Ectodermal cell (in vitro differentiated cells): Measurements from ENCODE around the gene PIEZO1.

Experiments
- H3K27ac ChIP-seq: 2 replicates; pipeline ENCODE4 v1.7.0; 2013; ENCODE audit warnings: mild to moderate bottlenecking, low read depth, low read length; ENCODE audit not compliant: insufficient read depth, poor library complexity, severe bottlenecking
- H3K27me3 ChIP-seq: 2 replicates; pipeline ENCODE4 v1.7.0; 2013; ENCODE audit warnings: mild to moderate bottlenecking, low read length; ENCODE audit not compliant: insufficient read depth, control insufficient read depth, poor library complexity, severe bottlenecking
- H3K36me3 ChIP-seq: one replicate; pipeline ENCODE4 v1.7.0; 2013; ENCODE audit warnings: low read length; ENCODE audit not compliant: control insufficient read depth, insufficient read depth
- H3K4me1 ChIP-seq: one replicate; pipeline ENCODE4 v1.7.0; 2013; ENCODE audit warnings: low read length; ENCODE audit not compliant: control insufficient read depth, insufficient read depth
- H3K4me3 ChIP-seq: 2 replicates; pipeline ENCODE4 v1.7.0; 2013; ENCODE audit warnings: low read depth, low read length, control low read depth; ENCODE audit not compliant: insufficient read depth
- H3K9me3 ChIP-seq: 2 replicates; pipeline ENCODE4 v1.7.0; 2013; ENCODE audit warnings: mild to moderate bottlenecking, low read length, moderate library complexity; ENCODE audit not compliant: control insufficient read depth
- WGBS, 2 experiments: methylation state at CpG; one replicate each; pipeline ENCODE4 v1.1.7; 2013; ENCODE audit warnings: missing lambda C conversion rate in 2 of 2; 5-methylcytosine and 5-hydroxymethylcytosine counted together

Gene PIEZO1

GRCh38 chr16:88733630-88734360 is 51.2 kb downstream of the PIEZO1 start:
- H3K36me3 ChIP-seq = no peaks in the 10 kb centered on the region
- H3K27me3 ChIP-seq = no peaks in the 10 kb centered on the region
- H3K4me1 ChIP-seq = no peaks in the 10 kb centered on the region
- H3K9me3 ChIP-seq = no peaks in the 10 kb centered on the region
- H3K4me3 ChIP-seq = no peak overlapping the region
- 93% methylated on average over 27 of the region's 27 CpGs for WGBS, 2 experiments
- H3K27ac ChIP-seq = no peak overlapping the region

GRCh38 chr16:88732961-88733294 is 52.1 kb downstream of the PIEZO1 start:
- no peaks in the 10 kb centered on the region for H3K36me3 ChIP-seq
- WGBS, 2 experiments = 90 to 93% methylated on average over 13 of the region's 13 CpGs
- H3K4me3 ChIP-seq = no peak overlapping the region

GRCh38 chr16:88732172-88732960 is 52.7 kb downstream of the PIEZO1 start:
- Histone ChIP-seq H3K9me3 (no peaks in the 10 kb centered on the region), H3K4me3 (no peak overlapping the region), H3K36me3 (no peaks in the 10 kb centered on the region), H3K27me3 (no peaks in the 10 kb centered on the region), H3K4me1 (no peaks in the 10 kb centered on the region), H3K27ac (no peak overlapping the region)
- WGBS, 2 experiments = 91 to 92% methylated on average over 30 of the region's 30 CpGs

More at GRCh38 chr16:88732961-88733294, 52.1 kb downstream of the PIEZO1 start:
- no peaks in the 10 kb centered on the region for H3K9me3 ChIP-seq
- H3K27ac ChIP-seq = no peak overlapping the region
- no peaks in the 10 kb centered on the region for H3K4me1 ChIP-seq
- no peaks in the 10 kb centered on the region for H3K27me3 ChIP-seq

- no peaks in the 10 kb centered on the region for H3K36me3 ChIP-seq
- H3K9me3 ChIP-seq = no peaks in the 10 kb centered on the region
- 87 to 88% methylated on average over 15 of the region's 15 CpGs for WGBS, 2 experiments
Measured at GRCh38 chr16:88731699-88732098, 53.3 kb downstream of the PIEZO1 start.

GRCh38 chr16:88730632-88731607 is 54.1 kb downstream of the PIEZO1 start:
- no peak overlapping the region for H3K27ac ChIP-seq
- H3K9me3 ChIP-seq = no peaks in the 10 kb centered on the region
- H3K36me3 ChIP-seq = no peaks in the 10 kb centered on the region
- H3K4me3 ChIP-seq = no peak overlapping the region
- no peaks in the 10 kb centered on the region for H3K4me1 ChIP-seq
- 91 to 92% methylated on average over 34 of the region's 34 CpGs for WGBS, 2 experiments
- H3K27me3 ChIP-seq = no peaks in the 10 kb centered on the region

More at GRCh38 chr16:88731699-88732098, 53.3 kb downstream of the PIEZO1 start:
- H3K27ac ChIP-seq = no peak overlapping the region
- no peaks in the 10 kb centered on the region for H3K27me3 ChIP-seq
- no peaks in the 10 kb centered on the region for H3K4me1 ChIP-seq
- H3K4me3 ChIP-seq = no peak overlapping the region

DNA sequence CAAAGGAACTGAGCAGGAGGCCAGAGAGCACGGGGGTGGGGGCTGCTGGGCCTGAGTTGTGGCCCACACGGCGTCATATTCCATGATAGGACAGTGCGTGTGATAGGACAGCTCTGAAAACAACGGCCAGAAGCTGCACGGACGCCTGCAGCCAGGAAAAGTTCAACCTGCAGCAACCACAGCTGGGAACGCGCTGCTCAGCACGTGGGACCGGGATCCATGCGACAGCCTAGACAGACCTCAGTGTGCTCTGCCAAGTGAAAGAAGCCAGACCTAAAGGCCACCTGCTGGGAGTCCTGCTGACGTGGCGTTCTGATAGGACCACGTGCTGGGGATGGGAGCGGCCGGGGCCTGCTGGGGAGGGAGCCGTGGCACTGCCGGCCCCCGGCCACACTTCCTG is 57.1 kb downstream of the PIEZO1 start:
- no peak overlapping the region for H3K4me3 ChIP-seq
- no peak overlapping the region for H3K27ac ChIP-seq
- H3K9me3 ChIP-seq = no peaks in the 10 kb centered on the region
- H3K36me3 ChIP-seq = no peaks in the 10 kb centered on the region
- 75 to 78% methylated on average over 20 of the region's 20 CpGs for WGBS, 2 experiments
- H3K27me3 ChIP-seq = no peaks in the 10 kb centered on the region
- no peaks in the 10 kb centered on the region for H3K4me1 ChIP-seq

DNA sequence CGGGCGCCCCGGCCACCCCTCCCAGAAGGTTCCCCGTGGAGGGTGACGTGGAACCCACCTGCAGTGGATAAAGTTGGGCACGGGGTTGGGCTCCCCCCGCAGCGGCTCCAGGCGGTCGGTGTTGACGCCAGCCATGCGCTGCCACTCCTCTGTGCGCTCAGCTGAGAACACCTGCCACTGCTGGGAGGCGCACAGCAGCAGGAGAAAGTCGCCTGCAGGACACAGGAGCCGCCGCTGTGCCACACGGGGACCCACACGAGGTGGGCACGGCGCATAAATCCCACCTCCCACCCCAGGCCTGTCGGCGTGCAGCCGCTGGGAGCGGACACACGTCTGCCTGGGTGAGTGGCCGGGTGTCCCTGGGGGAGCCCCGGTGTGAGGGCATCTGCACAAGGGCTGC is 58.0 kb downstream of the PIEZO1 start:
- Histone ChIP-seq H3K9me3 (no peaks in the 10 kb centered on the region), H3K4me1 (no peaks in the 10 kb centered on the region), H3K27me3 (no peaks in the 10 kb centered on the region), H3K27ac (no peak overlapping the region), H3K36me3 (no peaks in the 10 kb centered on the region), H3K4me3 (no peak overlapping the region)
- WGBS, 2 experiments = 95% methylated on average over 28 of the region's 28 CpGs

DNA sequence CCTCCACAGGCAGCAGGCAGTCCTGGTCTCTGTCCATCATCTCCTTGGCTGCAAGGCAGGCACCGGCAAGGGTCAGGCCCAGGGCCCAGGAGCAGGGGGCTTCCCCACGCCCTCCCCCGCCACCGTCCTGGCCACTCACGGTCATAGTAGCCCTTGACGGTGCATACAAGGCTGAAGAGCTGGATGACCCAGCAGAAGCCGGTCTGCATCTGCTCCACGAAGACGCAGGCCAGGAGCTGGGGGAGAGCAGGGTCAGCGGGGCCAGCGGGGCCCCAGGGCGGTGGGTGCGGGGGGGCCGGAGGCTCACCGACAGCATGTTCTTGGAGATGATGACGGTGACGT is 58.6 kb downstream of the PIEZO1 start:
- no peaks in the 10 kb centered on the region for H3K27me3 ChIP-seq
- H3K9me3 ChIP-seq = no peaks in the 10 kb centered on the region
- H3K27ac ChIP-seq = no peak overlapping the region
- H3K36me3 ChIP-seq = no peaks in the 10 kb centered on the region
- WGBS, 2 experiments = 89 to 90% methylated on average over 17 of the region's 17 CpGs
- no peaks in the 10 kb centered on the region for H3K4me1 ChIP-seq
- H3K4me3 ChIP-seq = no peak overlapping the region

DNA sequence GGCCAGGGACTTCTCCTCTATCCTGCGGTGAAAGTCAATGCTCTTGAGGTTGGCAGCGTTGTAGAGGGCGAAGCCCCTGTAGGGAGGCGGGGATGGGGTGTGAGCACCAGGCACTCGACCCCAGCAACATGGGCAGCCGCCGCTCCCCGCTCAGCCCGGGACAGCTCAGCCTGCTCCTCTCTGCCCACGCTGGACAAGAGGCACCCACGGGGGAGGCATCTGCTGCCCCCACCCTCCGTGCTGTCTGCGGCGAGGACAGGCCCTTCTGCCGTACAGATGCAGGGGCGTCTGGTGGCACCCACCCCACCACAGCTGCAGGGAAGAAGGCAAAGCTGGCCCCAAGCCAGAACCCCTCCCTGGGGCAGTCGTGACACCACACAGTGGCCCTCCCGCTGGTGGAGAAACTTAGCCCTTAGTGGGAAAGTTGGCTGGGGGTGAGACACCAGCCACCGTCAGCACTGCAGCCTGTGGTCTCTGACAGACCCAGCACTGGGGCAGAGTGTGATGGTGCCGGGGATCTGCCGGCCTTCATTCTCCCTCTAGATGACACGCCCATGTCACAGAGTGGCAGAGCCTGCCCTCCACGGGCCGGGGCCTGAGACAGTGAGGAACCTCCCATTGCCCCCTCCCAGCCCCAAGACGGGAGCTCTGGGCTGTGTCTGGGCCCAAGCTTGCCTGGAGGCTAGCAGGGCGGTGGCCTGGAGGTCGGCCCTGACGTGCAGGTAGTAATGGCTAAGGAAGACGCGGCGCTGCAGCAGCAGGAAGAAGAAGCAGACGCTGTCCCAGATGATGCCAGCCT is 59.2 kb downstream of the PIEZO1 start:
- no peak overlapping the region for H3K27ac ChIP-seq
- H3K27me3 ChIP-seq = no peaks in the 10 kb centered on the region
- no peaks in the 10 kb centered on the region for H3K9me3 ChIP-seq
- H3K4me3 ChIP-seq = no peak overlapping the region
- WGBS, 2 experiments = 91 to 93% methylated on average over 32 of the region's 32 CpGs
- H3K4me1 ChIP-seq = no peaks in the 10 kb centered on the region
- H3K36me3 ChIP-seq = no peaks in the 10 kb centered on the region
